Astrocyte of the cerebellum (primary cell): ENCODE results near the gene DPEP2.
"Not testable (repeated sequence)": the region's sequence is repeated elsewhere in the genome, so short reads cannot be mapped to it uniquely, and the experiment has no call there.

ENCODE experiments used
- DNase-seq: peaks from one replicate; pipeline ENCODE4 v3.0.0-alpha.2; 2011; ENCODE audit warnings: low read depth
- H3K4me3 ChIP-seq: 2 replicates; pipeline ENCODE4 v1.5.1; 2011; ENCODE audit warnings: mild to moderate bottlenecking, low read depth, low read length, moderate library complexity
- CTCF ChIP-seq: IDR thresholded peaks from 2 replicates; pipeline ENCODE4 v1.5.1; 2012; ENCODE audit warnings: low read length, low read depth, moderate library complexity, mild to moderate bottlenecking; ENCODE audit errors: missing control alignments
- in situ Hi-C: cut with HindIII; loops from 2 replicates; pipeline ENCODE4 v1.10.0; 2017; ENCODE audit warnings: low sequenced_read_pairs

DPEP2 gene

GRCh38 chr16:67975321-67976105 lies 23.8 kb downstream of the DPEP2 start:
- DNase-seq = no peak
- no peak for TF ChIP-seq CTCF
- H3K4me3 ChIP-seq = no peak overlapping the region
- in situ Hi-C loops = no loop called here

GRCh38 chr16:67972285-67972684 lies 27.0 kb downstream of the DPEP2 start:
- in situ Hi-C loops = not testable (repeated sequence)

GRCh38 chr16:67971111-67971510 lies 28.2 kb downstream of the DPEP2 start:
- TF ChIP-seq CTCF = no peak
- in situ Hi-C loops = no loop called here
- no peak for DNase-seq
- no peak overlapping the region for H3K4me3 ChIP-seq

More at GRCh38 chr16:67972285-67972684, 27.0 kb downstream of the DPEP2 start:
- H3K4me3 ChIP-seq, DNase-seq: not testable (repeated sequence)

GRCh38 chr16:67969254-67970039 lies 29.8 kb downstream of the DPEP2 start:
- peak overlapping the region; percentile 84 for H3K4me3 ChIP-seq
- DNase-seq = no peak
- in situ Hi-C loops = no loop called here
- no peak for TF ChIP-seq CTCF

- H3K4me3 ChIP-seq = peak within 1 kb of the TSS; percentile 84
- in situ Hi-C loops = no loop called here
- TF ChIP-seq CTCF = no peak
Measured at GRCh38 chr16:67968400-67969253, 30.7 kb downstream of the DPEP2 start, which contains the start of gene SLC12A4. SLC12A4 (minus strand) TSS chr16:67968637; CDS start chr16:67968553, 84 bp downstream.

GRCh38 chr16:67967958-67968399 lies 31.3 kb downstream of the DPEP2 start:
- no peak for DNase-seq
- peak overlapping the region; percentile 84 for H3K4me3 ChIP-seq
- in situ Hi-C loops = no loop called here
- TF ChIP-seq CTCF = no peak

More at GRCh38 chr16:67968400-67969253, 30.7 kb downstream of the DPEP2 start, which contains the start of gene SLC12A4:
- no peak for DNase-seq
